Parathyroid adenoma (tissue), 2 donors: ENCODE data around the gene TNFSF10.

Source experiments
- H2AFZ ChIP-seq: fragments of 300-600 bp; sonication (generic); one replicate; pipeline ENCODE4 v1.7.0; 2017; ENCODE audit warnings: antibody characterized with exemption, mild to moderate bottlenecking
- H3K27ac ChIP-seq: fragments of 300-600 bp; sonication (generic); one replicate; pipeline ENCODE4 v1.7.0; 2017
- H3K27me3 ChIP-seq: fragments of 300-600 bp; sonication (generic); one replicate; pipeline ENCODE4 v1.7.0; 2017; ENCODE audit warnings: low read length; ENCODE audit not compliant: control insufficient read depth, insufficient read depth
- H3K36me3 ChIP-seq: fragments of 300-600 bp; sonication (generic); one replicate; pipeline ENCODE4 v1.7.0; 2017; ENCODE audit warnings: low read length; ENCODE audit not compliant: control insufficient read depth, insufficient read depth
- H3K4me1 ChIP-seq: fragments of 300-600 bp; sonication (generic); one replicate; pipeline ENCODE4 v1.7.0; 2017; ENCODE audit warnings: control low read depth
- H3K4me2 ChIP-seq: fragments of 300-600 bp; sonication (generic); one replicate; pipeline ENCODE4 v1.7.0; 2017; ENCODE audit warnings: low read length
- H3K4me3 ChIP-seq: fragments of 300-600 bp; sonication (generic); one replicate; pipeline ENCODE4 v1.7.0; 2017; ENCODE audit warnings: low read depth, low read length
- H3K79me2 ChIP-seq: fragments of 300-600 bp; sonication (generic); one replicate; pipeline ENCODE4 v1.7.0; 2017; ENCODE audit warnings: control low read depth
- H3K9ac ChIP-seq: fragments of 300-600 bp; sonication (generic); one replicate; pipeline ENCODE4 v1.7.0; 2017; ENCODE audit warnings: mild to moderate bottlenecking
- H3K9me3 ChIP-seq: fragments of 300-600 bp; sonication (generic); one replicate; pipeline ENCODE4 v1.7.0; 2017; ENCODE audit warnings: low read length; ENCODE audit not compliant: control insufficient read depth
- TF ChIP-seq, protein P1 (sequence below): fragments of 300-600 bp; sonication (generic); IDR thresholded peaks from one replicate; pipeline ENCODE4 v1.7.0; 2017; ENCODE audit warnings: antibody characterized with exemption, mild to moderate bottlenecking
- donor health status: primary hyperparathyroidism.

TNFSF10 gene

GRCh38 chr3:172465281-172465680, 57.9 kb downstream of the TNFSF10 start:
- Histone ChIP-seq H3K4me1 (peaks cover 9% of the 10 kb centered on the region), H3K9me3 (no peaks in the 10 kb centered on the region), H3K4me3 (no peak overlapping the region), H3K79me2 (no peaks in the 10 kb centered on the region), H3K27me3 (no peaks in the 10 kb centered on the region), H3K4me2 (no peak overlapping the region), H3K27ac (no peak overlapping the region), H3K9ac (no peak overlapping the region), H2AFZ (peak overlapping the region; percentile 48), H3K36me3 (no peaks in the 10 kb centered on the region)
- TF ChIP-seq, protein P1, sequence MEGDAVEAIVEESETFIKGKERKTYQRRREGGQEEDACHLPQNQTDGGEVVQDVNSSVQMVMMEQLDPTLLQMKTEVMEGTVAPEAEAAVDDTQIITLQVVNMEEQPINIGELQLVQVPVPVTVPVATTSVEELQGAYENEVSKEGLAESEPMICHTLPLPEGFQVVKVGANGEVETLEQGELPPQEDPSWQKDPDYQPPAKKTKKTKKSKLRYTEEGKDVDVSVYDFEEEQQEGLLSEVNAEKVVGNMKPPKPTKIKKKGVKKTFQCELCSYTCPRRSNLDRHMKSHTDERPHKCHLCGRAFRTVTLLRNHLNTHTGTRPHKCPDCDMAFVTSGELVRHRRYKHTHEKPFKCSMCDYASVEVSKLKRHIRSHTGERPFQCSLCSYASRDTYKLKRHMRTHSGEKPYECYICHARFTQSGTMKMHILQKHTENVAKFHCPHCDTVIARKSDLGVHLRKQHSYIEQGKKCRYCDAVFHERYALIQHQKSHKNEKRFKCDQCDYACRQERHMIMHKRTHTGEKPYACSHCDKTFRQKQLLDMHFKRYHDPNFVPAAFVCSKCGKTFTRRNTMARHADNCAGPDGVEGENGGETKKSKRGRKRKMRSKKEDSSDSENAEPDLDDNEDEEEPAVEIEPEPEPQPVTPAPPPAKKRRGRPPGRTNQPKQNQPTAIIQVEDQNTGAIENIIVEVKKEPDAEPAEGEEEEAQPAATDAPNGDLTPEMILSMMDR, result no peak

DNA sequence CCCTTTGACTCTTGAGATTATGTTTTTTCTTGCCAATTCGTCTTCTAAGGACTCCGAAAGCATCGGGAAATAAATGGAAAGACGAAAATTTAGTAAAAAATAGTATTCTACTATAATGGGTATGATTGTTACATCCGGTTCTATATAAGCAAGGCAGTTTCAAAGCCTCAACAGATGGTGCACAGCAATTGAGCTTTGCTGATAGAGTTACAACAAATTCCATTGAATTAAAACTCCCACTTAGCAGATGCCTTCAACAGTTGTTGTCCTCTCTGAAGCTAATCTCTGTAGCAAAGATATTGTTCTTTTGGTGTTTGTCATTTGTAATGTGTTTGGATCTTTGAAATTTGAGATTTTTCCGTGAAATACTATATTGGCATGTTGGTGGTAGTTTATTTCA, 58.9 kb downstream of the TNFSF10 start:
- H3K79me2 ChIP-seq, result no peaks in the 10 kb centered on the region
- no peaks in the 10 kb centered on the region for H3K27me3 ChIP-seq
- peaks cover 9% of the 10 kb centered on the region for H3K4me1 ChIP-seq
- H3K4me2 ChIP-seq, result no peak overlapping the region
- H2AFZ ChIP-seq, result no peak overlapping the region
- H3K27ac ChIP-seq, result no peak overlapping the region
- no peak overlapping the region for H3K4me3 ChIP-seq
- no peaks in the 10 kb centered on the region for H3K36me3 ChIP-seq
- H3K9me3 ChIP-seq, result no peaks in the 10 kb centered on the region
- no peak overlapping the region for H3K9ac ChIP-seq
- TF ChIP-seq, protein P1, result no peak

DNA sequence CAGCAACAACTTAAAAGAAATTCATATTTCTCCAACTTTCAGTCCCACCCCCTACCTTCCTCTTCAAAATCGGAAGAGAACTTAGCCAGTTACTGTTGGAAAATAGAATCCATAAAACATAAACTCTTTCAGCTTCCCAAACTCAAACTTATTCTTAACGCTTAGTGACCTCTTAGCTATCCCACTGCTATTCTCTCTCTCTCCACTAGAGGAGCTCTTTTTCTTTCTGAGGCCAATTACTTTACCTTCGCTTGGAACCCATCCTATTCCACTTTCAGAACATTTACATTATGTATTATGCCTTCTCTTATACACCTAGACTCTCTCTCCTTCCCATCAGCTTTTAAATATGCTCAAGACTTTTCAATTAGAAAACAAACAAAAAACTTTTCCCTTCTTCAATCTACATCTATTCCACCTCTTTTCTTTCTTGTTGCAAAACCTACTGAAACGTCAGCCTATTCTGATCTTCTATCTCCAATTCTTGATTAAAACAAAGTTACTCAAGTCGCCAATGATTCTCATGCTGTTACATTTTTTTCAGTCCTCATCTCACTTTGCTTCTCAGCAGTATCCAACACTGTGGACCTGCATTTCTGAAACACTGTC, 61.6 kb downstream of the TNFSF10 start:
- Histone ChIP-seq H3K79me2 (no peaks in the 10 kb centered on the region), H2AFZ (peak overlapping the region; percentile 1), H3K9ac (no peak overlapping the region), H3K9me3 (no peaks in the 10 kb centered on the region), H3K27me3 (no peaks in the 10 kb centered on the region), H3K4me2 (no peak overlapping the region), H3K36me3 (no peaks in the 10 kb centered on the region), H3K27ac (no peak overlapping the region), H3K4me3 (no peak overlapping the region), H3K4me1 (peaks cover 6% of the 10 kb centered on the region)
- TF ChIP-seq, protein P1, result peak; percentile 93

- Histone ChIP-seq H3K27ac (no peak overlapping the region), H3K9me3 (no peaks in the 10 kb centered on the region), H3K27me3 (no peaks in the 10 kb centered on the region), H2AFZ (no peak overlapping the region), H3K4me2 (no peak overlapping the region), H3K36me3 (no peaks in the 10 kb centered on the region), H3K4me1 (peaks cover 3% of the 10 kb centered on the region), H3K79me2 (no peaks in the 10 kb centered on the region), H3K9ac (no peak overlapping the region), H3K4me3 (no peak overlapping the region)
- TF ChIP-seq, protein P1, result no peak
Measured at GRCh38 chr3:172456404-172456803, 66.8 kb downstream of the TNFSF10 start.
